Activated T-cell treated with anti-CD3 and anti-CD28 coated beads, Interleukin-2, amount 50 U/mL, for 48 hours (primary cell): ENCODE measurements around the gene SMAP1.

Experiments used
- DNase-seq, 2 experiments: peaks; one replicate each; pipeline ENCODE4 v3.0.0-alpha.2; 2020

The SMAP1 gene

DNA sequence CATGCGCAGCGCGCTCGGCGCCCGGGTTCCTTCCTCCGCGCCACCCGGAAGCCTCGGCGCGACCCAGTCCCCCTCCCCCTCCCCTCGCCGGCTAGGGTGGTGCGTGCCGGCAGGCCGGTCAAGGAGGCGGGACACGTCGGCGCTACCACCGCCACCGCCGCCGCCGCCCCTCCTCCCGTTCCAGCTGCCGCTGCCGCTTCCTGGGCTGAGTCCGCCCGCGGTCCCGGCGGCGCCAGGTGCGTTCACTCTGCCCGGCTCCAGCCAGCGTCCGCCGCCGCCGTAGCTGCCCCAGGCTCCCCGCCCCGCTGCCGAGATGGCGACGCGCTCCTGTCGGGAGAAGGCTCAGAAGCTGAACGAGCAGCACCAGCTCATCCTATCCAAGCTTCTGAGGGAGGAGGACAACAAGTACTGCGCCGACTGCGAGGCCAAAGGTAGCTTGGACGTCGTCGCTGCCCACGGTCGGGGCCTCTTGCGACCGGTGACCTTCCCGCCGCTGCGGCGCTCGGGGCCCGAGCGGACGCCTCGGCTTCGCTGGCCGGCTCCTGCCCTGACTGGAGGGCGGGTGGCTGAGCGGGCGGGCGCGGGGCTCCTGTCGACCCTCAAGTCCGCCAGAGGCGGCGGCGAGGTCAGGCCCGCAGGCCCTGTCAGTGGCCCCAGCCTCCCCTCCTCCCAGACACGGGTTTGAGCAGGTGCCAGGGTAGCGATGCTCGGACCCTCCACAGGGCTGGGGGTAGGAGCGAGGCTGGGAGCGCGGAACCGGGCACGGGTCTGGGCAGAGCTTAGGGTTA, at the start of gene SMAP1:
TSS of gene SMAP1 (plus strand) at position 173 of the 788 bp plus-strand sequence. CDS start at position 314, 141 bp downstream.
- DNase-seq: peak; percentile 95 to 97

DNA sequence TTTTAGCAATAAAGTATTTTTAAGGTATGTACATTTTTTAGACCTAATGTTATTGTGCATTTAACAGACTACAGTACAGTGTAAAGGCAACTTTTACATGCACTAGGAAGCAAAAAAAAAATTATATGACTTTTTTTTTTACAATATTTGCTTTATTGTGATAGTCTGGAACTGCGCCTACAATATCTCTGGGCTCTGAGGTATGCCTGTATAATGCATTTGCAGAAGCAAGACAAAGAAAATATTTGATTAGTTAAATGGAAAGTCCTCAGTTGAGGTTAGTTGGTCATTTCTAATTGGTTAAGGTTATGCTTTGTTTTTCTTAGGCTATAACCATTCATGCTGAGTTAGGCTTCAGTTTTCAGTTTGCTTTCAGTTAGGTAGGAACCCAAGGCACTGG, 46.9 kb upstream of the SMAP1 start:
- no peak for DNase-seq

- DNase-seq: no peak
Measured at GRCh38 chr6:70622461-70622860, 45.2 kb upstream of the SMAP1 start.

DNA sequence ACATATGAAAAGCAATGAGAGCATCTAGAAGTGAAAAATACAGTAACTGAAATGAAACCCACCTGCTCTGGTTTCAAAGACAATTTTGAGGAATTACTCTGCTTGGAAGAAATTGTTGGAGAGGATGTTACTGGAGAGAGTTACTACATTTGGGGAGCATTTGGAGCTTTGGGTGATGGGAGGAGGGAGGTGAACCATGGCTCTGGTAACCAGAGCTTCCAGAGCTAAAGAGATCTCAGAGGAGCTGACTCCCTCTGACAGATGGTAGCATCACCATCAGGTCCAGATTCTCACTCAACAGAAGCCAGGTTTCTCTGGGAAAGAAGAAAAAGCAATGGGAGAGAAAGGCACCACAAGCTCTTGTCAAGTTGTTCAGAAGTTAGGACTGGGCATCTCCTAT, 42.2 kb upstream of the SMAP1 start:
- no peak for DNase-seq

DNA sequence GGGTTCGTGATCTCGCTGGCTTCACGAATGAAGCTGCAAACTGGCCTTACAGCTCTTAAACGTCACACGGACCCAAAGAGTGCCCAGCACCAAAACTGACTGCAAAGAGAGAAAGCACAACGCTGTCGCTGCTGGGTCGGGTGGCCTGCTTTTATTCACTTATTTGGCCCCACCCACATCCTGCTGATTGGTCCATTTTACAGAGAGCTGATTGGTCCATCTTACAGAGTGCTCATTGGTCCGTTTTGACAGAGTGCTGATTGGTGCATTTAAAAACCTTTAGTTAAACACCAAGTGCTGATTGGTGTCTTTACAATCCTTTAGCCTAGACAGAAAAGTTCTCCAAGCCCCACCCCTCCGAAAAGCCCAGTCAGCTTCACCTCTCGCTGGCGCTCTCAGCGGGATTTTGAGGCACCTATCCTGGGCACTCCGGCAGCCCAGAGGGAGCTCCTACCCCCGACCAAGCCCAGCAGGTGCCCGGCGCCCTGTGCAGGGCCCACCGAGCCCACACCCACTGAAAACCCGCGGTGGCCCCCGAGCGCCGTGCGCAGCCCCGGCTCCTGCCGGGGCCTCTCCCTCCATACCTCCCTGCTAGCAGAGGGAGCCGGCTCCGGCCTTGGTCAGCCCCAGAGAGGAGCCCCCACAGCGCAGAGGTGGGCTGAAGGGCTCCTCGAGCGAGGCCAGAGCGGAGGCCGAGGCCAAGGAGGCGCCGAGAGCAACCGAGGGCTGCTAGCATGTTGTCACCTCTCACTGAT, 40.0 kb upstream of the SMAP1 start:
- no peak for DNase-seq

DNA sequence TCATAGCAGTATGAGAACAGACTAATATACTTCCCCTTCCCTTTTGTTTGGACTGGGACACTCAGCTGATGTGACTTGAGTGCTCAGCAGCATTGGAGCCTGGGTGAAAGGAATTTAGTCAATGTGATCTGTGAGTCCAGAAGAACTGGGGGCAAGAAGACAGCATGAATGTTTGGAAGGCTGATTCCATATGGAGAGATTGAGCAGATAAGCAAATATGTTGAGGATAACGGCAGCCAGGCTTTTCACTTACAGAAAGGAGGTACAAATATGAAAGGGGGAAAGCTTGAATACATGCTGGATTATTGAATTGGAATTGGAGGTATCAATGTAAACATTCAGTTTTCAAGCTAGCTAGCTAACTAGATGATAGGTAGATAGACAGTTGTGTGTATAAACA, 37.8 kb upstream of the SMAP1 start:
- no peak for DNase-seq

- no peak for DNase-seq
Measured at GRCh38 chr6:70633870-70634269, 33.8 kb upstream of the SMAP1 start.

GRCh38 chr6:70636596-70636995, 31.1 kb upstream of the SMAP1 start:
- DNase-seq: no peak

DNA sequence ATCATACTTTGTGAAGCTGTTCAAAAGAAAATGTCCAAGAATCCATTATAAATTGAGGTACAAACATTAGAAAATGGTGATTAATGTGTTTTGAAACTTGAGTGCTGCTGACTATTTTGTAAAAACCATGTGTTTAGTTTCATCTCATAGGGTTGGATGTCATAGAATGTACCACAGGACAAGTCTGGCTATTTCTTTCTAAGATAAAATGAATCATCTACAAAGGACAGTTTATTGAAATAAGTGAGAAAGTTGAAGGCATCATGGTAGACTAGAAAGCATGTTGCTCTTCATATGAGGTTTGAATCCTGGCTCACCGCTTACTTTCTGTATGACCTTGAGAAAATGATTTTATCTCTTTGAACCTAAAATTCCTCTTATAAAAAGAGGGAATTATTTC, 29.2 kb upstream of the SMAP1 start:
- no peak for DNase-seq

- peak; percentile 59 to 64 for DNase-seq
Measured at GRCh38 chr6:70651326-70651905, 16.3 kb upstream of the SMAP1 start.

DNA sequence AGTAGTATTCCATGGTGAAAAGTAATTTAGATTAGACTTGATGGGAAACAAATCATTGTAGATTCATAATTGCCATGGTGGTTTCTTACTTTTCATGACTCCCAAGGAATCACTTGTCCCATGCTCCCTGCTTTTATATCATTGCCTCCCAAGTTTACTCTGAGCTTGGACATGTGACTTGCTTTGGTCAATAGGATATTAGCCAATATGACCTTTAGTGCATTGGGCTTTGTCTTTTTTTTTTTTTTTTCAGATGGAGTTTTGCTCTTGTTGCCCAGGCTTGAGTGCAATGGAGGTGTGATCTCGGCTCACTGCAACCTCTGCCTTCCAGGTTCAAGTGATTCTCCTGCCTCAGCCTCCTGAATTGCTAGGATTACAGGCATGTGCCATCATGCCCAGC, 15.5 kb upstream of the SMAP1 start:
- no peak for DNase-seq

DNA sequence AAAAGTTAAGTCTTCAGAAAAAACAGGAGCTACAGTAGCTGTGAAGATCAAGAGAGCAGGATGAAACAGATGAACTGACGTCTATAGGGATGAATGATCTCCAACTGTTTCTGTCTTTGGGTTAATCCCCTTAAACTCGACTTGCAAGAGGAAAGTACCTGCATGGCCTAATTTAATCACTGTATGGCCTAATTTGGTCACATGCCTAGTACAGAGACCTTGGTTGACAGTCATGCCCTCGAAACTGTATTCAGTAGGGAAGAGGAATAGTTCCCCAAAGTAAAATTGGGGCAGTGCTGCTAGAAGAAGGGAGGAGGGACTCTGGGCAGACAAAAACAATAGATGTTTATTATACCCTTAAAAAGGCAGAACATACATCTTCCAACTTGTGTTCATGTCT, 10.0 kb upstream of the SMAP1 start:
- DNase-seq: no peak

GRCh38 chr6:70663881-70664466, 3.7 kb upstream of the SMAP1 start:
- DNase-seq: no peak

DNA sequence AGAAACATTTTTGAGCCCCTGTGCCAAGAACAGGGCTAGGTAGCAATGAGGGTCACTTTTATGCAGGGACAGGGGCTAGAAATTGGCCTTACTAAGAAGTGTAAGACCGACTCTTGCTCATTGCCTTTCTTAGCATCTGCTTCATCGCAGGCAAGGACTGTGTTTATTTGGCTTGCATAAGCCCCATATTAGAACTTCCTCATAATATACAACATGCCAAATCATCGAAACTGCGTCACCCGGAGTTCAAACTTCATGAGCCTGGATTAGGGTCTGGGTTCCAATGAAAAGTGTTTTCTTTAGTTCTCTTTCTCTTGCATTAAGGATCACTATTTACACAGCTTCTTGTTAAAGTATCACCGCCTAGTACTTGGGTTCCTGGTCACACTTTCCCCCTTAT, 977 bp upstream of the SMAP1 start:
- no peak for DNase-seq

GRCh38 chr6:70667256-70667710, 400 bp upstream of the SMAP1 start:
- no peak for DNase-seq

GRCh38 chr6:70668499-70668812, 773 bp downstream of the SMAP1 start:
- DNase-seq: no peak

GRCh38 chr6:70669133-70669532, 1.4 kb downstream of the SMAP1 start:
- DNase-seq: no peak

DNA sequence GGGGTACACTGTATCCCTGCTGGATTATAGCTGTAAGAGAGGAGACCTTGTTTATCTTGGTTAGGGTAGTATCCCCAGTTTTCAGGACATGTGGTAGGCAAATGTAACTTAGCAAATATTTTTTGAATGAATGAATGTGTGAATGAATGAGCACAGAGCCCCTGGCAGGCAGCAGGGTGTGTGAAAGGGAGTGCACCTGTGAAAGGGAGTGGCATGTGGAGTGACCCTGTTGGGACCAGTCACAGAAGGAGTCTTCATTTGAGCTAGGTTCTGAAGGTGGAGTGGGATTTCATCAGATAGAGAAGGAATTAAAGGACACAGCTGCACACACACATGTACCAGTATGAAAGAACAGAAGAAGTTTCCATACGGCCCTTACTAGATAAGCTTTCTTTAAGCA, 4.9 kb downstream of the SMAP1 start:
- no peak for DNase-seq

GRCh38 chr6:70673054-70673453, 5.4 kb downstream of the SMAP1 start:
- DNase-seq: no peak

DNA sequence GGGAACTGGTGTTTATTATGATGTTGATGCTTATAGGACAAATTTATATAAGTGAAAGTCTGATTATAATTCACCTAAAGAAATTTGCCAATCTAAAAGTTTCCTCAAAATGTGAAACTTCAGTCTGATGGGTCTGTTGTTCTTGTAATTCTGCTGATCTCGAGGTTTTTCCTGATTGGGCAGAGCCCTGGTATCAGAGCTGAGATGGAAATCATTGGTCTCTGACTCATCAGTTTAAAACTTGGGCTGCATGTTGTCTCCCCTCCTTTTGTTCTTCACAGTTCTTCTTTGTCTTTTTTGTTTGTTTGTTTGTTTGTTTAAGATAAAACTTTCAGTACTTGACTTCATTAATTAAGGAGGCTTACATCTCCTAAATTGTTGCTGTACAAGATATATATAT, 5.9 kb downstream of the SMAP1 start:
- DNase-seq: no peak

DNA sequence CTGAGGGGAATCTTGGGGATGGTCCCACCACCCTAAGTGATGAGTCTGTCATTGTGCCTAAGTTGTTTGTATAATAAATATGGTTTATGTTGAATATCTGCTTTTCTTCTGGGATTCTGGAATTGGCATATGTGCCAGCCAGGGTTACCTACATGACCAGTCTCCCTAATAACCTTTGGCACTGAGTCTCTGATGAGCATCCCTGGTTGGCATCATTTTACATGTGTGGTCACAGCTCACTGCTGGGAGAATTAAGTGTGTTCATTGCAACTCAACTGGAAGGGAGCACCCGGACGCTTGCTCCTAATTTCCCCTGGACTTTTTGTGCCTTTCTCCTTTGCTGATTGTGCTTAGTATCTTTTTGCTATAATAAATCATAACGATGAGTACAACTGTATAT, 8.1 kb downstream of the SMAP1 start:
- no peak for DNase-seq

DNA sequence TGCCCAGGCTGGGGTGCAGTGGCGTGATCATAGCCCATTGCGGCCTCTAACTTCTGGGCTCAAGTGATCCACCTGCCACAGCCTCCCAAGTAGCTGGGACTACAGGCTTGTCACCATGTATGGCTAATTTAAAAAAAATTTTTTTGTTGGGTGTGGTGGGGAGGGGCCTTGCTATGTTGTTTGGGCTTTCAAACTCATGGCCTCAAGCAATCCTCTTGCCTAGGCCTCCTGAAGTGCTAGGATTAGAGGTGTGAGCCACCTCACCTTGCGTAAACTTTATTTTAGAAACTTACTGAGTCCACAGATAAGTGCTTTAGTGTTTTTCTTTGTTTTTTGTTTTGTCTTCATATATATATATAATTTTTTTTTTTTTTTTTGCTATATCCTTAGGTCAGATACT, 9.1 kb downstream of the SMAP1 start:
- DNase-seq: no peak

DNA sequence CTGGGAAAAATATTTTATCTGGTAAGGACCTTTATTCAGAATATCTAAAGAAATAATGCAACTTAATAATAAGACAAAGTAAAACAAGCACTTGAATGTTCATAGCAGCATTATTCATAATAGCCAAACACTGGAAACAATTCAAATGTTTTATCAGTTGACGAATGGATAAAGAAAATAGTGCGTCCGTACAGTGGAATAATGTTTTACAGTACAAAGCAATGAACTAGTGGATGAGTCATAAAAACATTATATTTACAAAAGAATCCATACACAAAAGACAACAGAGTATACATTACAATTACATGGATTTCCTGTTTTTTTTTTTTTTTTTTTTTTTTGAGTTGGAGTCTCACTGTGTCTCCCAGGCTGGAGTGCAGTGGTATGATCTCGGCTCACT, 12.7 kb downstream of the SMAP1 start:
- DNase-seq: no peak
